Epithelial cell of esophagus (primary cell): ENCODE data around the gene KDM4B.

Experiments used
- DNase-seq: peaks from one replicate; pipeline ENCODE4 v3.0.0; 2010; ENCODE audit warnings: low read depth
- H3K4me3 ChIP-seq: 2 replicates; pipeline ENCODE4 v1.5.1; 2011; ENCODE audit warnings: mild to moderate bottlenecking, low read length, control low read depth
- CTCF ChIP-seq: IDR thresholded peaks from 2 replicates; pipeline ENCODE4 v1.5.1; 2011; ENCODE audit warnings: low read depth, mild to moderate bottlenecking, low read length, control low read depth, inconsistent platforms; ENCODE audit not compliant: insufficient read depth; ENCODE audit errors: missing control alignments

Gene KDM4B

DNA sequence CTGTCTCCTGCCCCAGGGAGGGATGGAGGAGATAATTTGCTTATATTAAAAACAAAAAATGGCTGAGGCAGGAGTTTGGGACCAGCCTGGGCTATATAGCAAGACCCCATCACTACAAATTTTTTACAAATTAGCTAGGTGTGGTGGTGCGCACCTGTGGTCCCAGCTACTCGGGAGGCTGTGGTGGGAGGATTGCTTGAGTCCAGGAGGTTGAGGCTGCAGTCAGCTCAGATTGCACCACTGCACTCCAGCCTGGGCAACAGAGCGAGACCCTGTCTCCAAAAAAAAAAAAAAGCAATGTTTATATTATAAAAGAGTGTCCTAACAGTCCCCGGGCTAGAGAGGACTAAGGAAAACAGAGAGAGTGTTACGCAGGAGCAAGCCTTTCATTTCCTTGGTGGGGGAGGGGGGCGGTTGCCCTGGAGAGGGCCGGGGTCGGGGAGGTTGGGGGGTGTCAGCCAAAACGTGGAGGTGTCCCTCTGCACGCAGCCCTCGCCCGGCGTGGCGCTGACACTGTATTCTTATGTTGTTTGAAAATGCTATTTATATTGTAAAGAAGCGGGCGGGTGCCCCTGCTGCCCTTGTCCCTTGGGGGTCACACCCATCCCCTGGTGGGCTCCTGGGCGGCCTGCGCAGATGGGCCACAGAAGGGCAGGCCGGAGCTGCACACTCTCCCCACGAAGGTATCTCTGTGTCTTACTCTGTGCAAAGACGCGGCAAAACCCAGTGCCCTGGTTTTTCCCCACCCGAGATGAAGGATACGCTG is 184.0 kb downstream of the KDM4B start:
- no peak for TF ChIP-seq CTCF
- DNase-seq = no peak
- H3K4me3 ChIP-seq = no peak overlapping the region

GRCh38 chr19:5153601-5154128 is 184.8 kb downstream of the KDM4B start:
- H3K4me3 ChIP-seq = no peak overlapping the region
- DNase-seq = no peak

DNA sequence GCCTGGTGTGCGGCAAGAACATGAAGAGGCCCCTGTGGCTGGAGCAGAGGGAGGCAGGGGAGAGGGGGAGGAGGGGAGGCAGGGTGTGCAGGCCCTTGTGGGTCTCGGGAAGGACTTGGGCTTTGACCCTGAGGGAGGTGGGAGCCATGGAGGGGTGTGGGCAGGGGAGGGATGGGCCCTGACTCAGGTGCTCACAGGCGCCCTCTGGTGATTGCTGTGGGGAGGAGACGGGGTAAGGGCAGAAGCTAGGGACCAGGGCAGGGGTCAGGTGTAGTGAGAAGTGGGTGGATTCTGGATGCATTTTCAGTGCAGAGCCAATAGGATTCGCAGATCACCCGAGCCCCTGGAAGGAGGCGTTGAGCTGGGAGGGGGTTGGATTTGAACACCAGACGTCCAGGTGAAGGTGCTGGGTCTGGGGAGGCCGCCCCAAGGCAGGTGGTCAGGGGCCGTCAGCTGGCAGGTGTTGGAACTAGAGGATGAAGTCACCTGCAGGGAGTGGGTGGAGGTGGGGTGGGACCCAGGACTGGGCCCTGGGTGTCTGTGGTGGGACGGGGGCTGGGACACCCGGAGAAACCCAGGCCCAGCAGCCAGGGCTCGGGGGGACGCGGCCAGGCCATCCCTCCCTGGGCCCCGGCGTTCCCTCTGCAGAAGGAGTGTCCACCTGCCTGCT is 185.4 kb downstream of the KDM4B start:
- H3K4me3 ChIP-seq = no peak overlapping the region
- peak; percentile 48 for TF ChIP-seq CTCF
- DNase-seq = no peak

More at GRCh38 chr19:5153601-5154128, 184.8 kb downstream of the KDM4B start:
- TF ChIP-seq CTCF = no peak

DNA sequence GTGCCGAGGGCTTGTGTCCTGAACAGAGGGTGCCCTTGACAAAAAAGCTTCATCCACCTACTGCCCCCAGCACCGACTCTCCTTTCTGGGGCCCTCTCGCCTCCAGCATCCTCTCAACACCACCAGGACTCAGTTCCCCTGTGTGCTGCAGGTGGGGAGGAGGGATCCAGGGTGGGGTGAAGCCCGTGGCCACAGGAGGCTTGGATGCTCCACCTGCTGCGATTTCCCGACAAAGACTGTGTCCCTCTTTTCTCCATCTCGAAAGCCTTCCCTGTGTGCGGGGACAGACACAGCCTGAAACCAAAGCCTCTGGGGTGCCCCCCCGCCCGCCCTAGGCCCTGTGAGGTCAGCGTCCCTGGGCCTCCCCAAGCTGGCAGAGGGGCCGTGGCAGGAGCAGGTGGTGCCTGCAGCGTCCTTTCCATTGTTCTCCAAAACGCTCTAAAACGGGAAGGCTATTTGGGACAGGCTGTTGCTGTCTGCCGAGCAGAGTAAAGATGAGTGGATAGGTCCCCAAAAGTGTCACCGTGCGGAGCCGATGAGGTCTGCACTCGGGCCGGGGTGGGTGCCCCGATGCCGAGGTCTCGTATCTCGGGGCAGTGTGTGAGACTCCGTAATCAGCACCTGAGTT is 186.0 kb downstream of the KDM4B start:
- no peak overlapping the region for H3K4me3 ChIP-seq
- TF ChIP-seq CTCF = no peak
- no peak for DNase-seq

- no peak overlapping the region for H3K4me3 ChIP-seq
- TF ChIP-seq CTCF = no peak
- no peak for DNase-seq
Measured at GRCh38 chr19:5155586-5156210, 186.8 kb downstream of the KDM4B start.

- H3K4me3 ChIP-seq = no peak overlapping the region
- no peak for TF ChIP-seq CTCF
- DNase-seq = no peak
Measured at GRCh38 chr19:5156231-5156986, 187.5 kb downstream of the KDM4B start.
